Aorta (tissue), 5 donors: Measurements from ENCODE around the gene STAP1. TPM values are rescaled to one million over a fixed set of nuclear protein-coding genes. Genes with fewer than 3 reads are reported as not detected.

ENCODE experiments used
- ATAC-seq: fragments of 200-7000 bp; cut with Tn5 transposase; one replicate; pipeline ENCODE4 v1.9.1; 2022; ENCODE audit warnings: moderate library complexity; ENCODE audit not compliant: low FRiP score
- DNase-seq, 2 donors: peaks; one replicate each; pipeline ENCODE4 v3.0.0-alpha.2; 2020
- H3K27ac ChIP-seq, 2 donors: one replicate each; pipeline ENCODE4 v1.5.1; 2013; ENCODE audit warnings: low read length in 2 of 2, mild to moderate bottlenecking in 2 of 2, moderate library complexity in 2 of 2, control low read depth in 1 of 2, inconsistent platforms in 1 of 2, low read depth in 1 of 2
- H3K27me3 ChIP-seq, 2 donors: one replicate each; pipeline ENCODE4 v1.6.1; 2013; ENCODE audit warnings: control low read depth in 1 of 2, low read length in 1 of 2, mild to moderate bottlenecking in 1 of 2, moderate library complexity in 1 of 2; ENCODE audit not compliant: insufficient read depth in 2 of 2, control insufficient read depth in 1 of 2
- H3K36me3 ChIP-seq, 2 donors: one replicate each; pipeline ENCODE4 v1.6.1; 2013; ENCODE audit warnings: control low read depth in 1 of 2, low read length in 1 of 2, mild to moderate bottlenecking in 1 of 2; ENCODE audit not compliant: insufficient read depth in 2 of 2, control insufficient read depth in 1 of 2
- H3K4me1 ChIP-seq, 2 donors: one replicate each; pipeline ENCODE4 v1.6.1; 2013; ENCODE audit warnings: low read length in 2 of 2, control low read depth in 1 of 2, mild to moderate bottlenecking in 1 of 2, moderate library complexity in 1 of 2; ENCODE audit not compliant: insufficient read depth in 2 of 2, control insufficient read depth in 1 of 2
- H3K4me3 ChIP-seq, 2 donors: one replicate each; pipeline ENCODE4 v1.5.1; 2013; ENCODE audit warnings: low read length in 2 of 2, control low read depth in 1 of 2, mild to moderate bottlenecking in 1 of 2
- H3K9me3 ChIP-seq: one replicate; pipeline ENCODE4 v1.6.1; 2013; ENCODE audit warnings: mild to moderate bottlenecking, low read length; ENCODE audit not compliant: control insufficient read depth
- WGBS, 2 donors: extraction: QIAGEN DNeasy Blood & Tissue Kit; methylation state at CpG; one replicate each; pipeline ENCODE4 v1.1.7; 2013; 5-methylcytosine and 5-hydroxymethylcytosine counted together
- intact Hi-C, 2 donors: fragments of 100-400 bp; cut with DNase I; formaldehyde crosslinking; loops; one replicate each; pipeline versions ENCODE4 v1.14.2 to v1.15.0; 2022
- polyA plus RNA-seq, 2 donors: library from polyadenylated mRNA; stranded (reverse); fragments of 200-250 nt; gene quantifications; one replicate each; pipeline ENCODE4 v1.2.3, GENCODE V29; 2013
- total RNA-seq, 2 donors: library from RNA; stranded (reverse); fragmentation: NEBNext Ultra II Directional; extraction: Animal tissue kit (Norgen Biotek cat#: 25700); gene quantifications; one replicate each; pipeline ENCODE4 v1.2.1, GENCODE V29; 2021
- donor health status: healthy with polysubstance abuse.
- donor health status: Bipolar disorder and iron deficiency.
- donor health status: DM: no; HTN: no; CAD: no.
- donor health status: DM: no; HTN: no; CAD: no.
- donor health status: DM: yes; HTN: yes; CAD: no.

The STAP1 gene
- total and polyA plus RNA-seq, 4 donors = 0.33 to 0.88 TPM; not detected in 2

GRCh38 chr4:67568820-67569219 lies 10.3 kb downstream of the STAP1 start:
- ATAC-seq (no peak), DNase-seq (no peak)
- intact Hi-C loops = no loop called here
- Histone ChIP-seq H3K4me1 (no peaks in the 10 kb centered on the region), H3K27me3 (no peaks in the 10 kb centered on the region), H3K27ac (no peak overlapping the region), H3K36me3 (no peaks in the 10 kb centered on the region), H3K4me3 (no peak overlapping the region), H3K9me3 (no peaks in the 10 kb centered on the region)
- 94 to 95% methylated on average over 2 of the region's 2 CpGs for WGBS, 2 donors

GRCh38 chr4:67570537-67570936 lies 12.0 kb downstream of the STAP1 start:
- H3K36me3 ChIP-seq = no peaks in the 10 kb centered on the region

GRCh38 chr4:67571975-67572374 lies 13.4 kb downstream of the STAP1 start:
- Histone ChIP-seq H3K36me3 (no peaks in the 10 kb centered on the region), H3K27ac (no peak overlapping the region), H3K27me3 (no peaks in the 10 kb centered on the region), H3K4me3 (no peak overlapping the region), H3K4me1 (no peaks in the 10 kb centered on the region), H3K9me3 (no peaks in the 10 kb centered on the region)
- WGBS, 2 donors = 35 to 37% methylated on average over 1 of the region's 1 CpG
- no peak for DNase-seq
- ATAC-seq = no peak
- intact Hi-C loops = no loop called here

More at GRCh38 chr4:67570537-67570936, 12.0 kb downstream of the STAP1 start:
- Histone ChIP-seq H3K4me3 (no peak overlapping the region), H3K27ac (no peak overlapping the region), H3K27me3 (no peaks in the 10 kb centered on the region), H3K4me1 (no peaks in the 10 kb centered on the region), H3K9me3 (no peaks in the 10 kb centered on the region)
- no peak for ATAC-seq
- DNase-seq = no peak
- WGBS, 2 donors = 92 to 95% methylated on average over 1 of the region's 1 CpG
- intact Hi-C loops = no loop called here

GRCh38 chr4:67573193-67573592 lies 14.7 kb downstream of the STAP1 start:
- DNase-seq = no peak
- H3K4me3 ChIP-seq = no peak overlapping the region
- ATAC-seq = no peak
- H3K27ac ChIP-seq = no peak overlapping the region
- intact Hi-C loops = no loop called here
- no peaks in the 10 kb centered on the region for H3K27me3 ChIP-seq
- no peaks in the 10 kb centered on the region for H3K36me3 ChIP-seq
- no peaks in the 10 kb centered on the region for H3K4me1 ChIP-seq
- no peaks in the 10 kb centered on the region for H3K9me3 ChIP-seq

GRCh38 chr4:67575232-67576058 lies 16.9 kb downstream of the STAP1 start:
- no peak for DNase-seq
- Histone ChIP-seq H3K4me3 (no peak overlapping the region), H3K4me1 (no peaks in the 10 kb centered on the region), H3K27me3 (no peaks in the 10 kb centered on the region), H3K36me3 (no peaks in the 10 kb centered on the region), H3K9me3 (no peaks in the 10 kb centered on the region), H3K27ac (no peak overlapping the region)
- WGBS, 2 donors = 71 to 78% methylated on average over 13 of the region's 13 CpGs
- intact Hi-C loops = no loop called here
- ATAC-seq = no peak

GRCh38 chr4:67576059-67576466 lies 17.5 kb downstream of the STAP1 start:
- no peak for ATAC-seq
- no peaks in the 10 kb centered on the region for H3K9me3 ChIP-seq
- WGBS, 2 donors = 80 to 82% methylated on average over 4 of the region's 4 CpGs
- no peaks in the 10 kb centered on the region for H3K27me3 ChIP-seq
- H3K27ac ChIP-seq = no peak overlapping the region
- H3K4me1 ChIP-seq = no peaks in the 10 kb centered on the region
- H3K4me3 ChIP-seq = no peak overlapping the region
- DNase-seq = no peak
- H3K36me3 ChIP-seq = no peaks in the 10 kb centered on the region
- intact Hi-C loops = no loop called here

GRCh38 chr4:67576538-67576937 lies 18.0 kb downstream of the STAP1 start:
- intact Hi-C loops = no loop called here
- no peak for ATAC-seq
- no peaks in the 10 kb centered on the region for H3K4me1 ChIP-seq
- H3K4me3 ChIP-seq = no peak overlapping the region
- no peak overlapping the region for H3K27ac ChIP-seq
- no peaks in the 10 kb centered on the region for H3K36me3 ChIP-seq
- no peaks in the 10 kb centered on the region for H3K9me3 ChIP-seq
- 82 to 93% methylated on average over 1 of the region's 1 CpG for WGBS, 2 donors
- H3K27me3 ChIP-seq = no peaks in the 10 kb centered on the region
- DNase-seq = no peak

- Histone ChIP-seq H3K36me3 (no peaks in the 10 kb centered on the region), H3K27ac (no peak overlapping the region), H3K4me3 (no peak overlapping the region), H3K27me3 (no peaks in the 10 kb centered on the region), H3K4me1 (no peaks in the 10 kb centered on the region), H3K9me3 (no peaks in the 10 kb centered on the region)
- WGBS, 2 donors = 91% methylated on average over 3 of the region's 3 CpGs
- intact Hi-C loops = no loop called here
- no peak for DNase-seq
- ATAC-seq = no peak
These were observed 22.1 kb downstream of the STAP1 start for GRCh38 chr4:67580577-67580976.

GRCh38 chr4:67581208-67581857 lies 22.8 kb downstream of the STAP1 start:
- DNase-seq = no peak
- intact Hi-C loops = no loop called here
- H3K27me3 ChIP-seq = no peaks in the 10 kb centered on the region
- H3K4me1 ChIP-seq = no peaks in the 10 kb centered on the region
- ATAC-seq = no peak
- H3K36me3 ChIP-seq = no peaks in the 10 kb centered on the region
- WGBS, 2 donors = 79 to 81% methylated on average over 8 of the region's 8 CpGs
- no peaks in the 10 kb centered on the region for H3K9me3 ChIP-seq
- no peak overlapping the region for H3K4me3 ChIP-seq
- H3K27ac ChIP-seq = no peak overlapping the region
